Measurements from ENCODE around the gene CLN5. TPM values are rescaled to one million over a fixed set of nuclear protein-coding genes. Genes with fewer than 3 reads are reported as not detected.

Gene CLN5
- total and polyA plus RNA-seq, 12 donors: 16.7 to 46.9 (median 37.1) TPM

DNA sequence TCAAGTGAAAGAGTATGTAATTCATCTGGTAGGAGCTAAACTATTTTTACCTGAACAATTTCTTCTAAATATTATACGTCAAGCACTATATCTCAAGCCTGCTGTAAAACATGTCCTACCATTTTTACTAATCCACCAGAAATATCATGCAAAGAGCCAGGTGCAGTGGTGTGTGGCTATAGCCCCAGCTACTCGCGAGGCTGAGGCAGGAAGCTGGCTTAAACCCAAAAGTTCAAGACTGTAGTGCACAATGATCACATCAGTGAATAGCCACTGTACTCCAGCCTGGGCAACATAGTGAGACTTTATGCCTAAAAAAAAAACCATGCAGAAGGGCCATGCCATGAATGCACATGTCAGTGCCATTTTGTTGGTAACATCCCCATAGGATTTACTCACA is 20.7 kb upstream of the CLN5 start:
- no peaks in the 10 kb centered on the region for H3K36me3 ChIP-seq (replicated peaks in 1 of 2)
- 59 to 79% (median 69%) methylated on average over 3 of the region's 3 CpGs for WGBS, 4 donors
- H3K27ac ChIP-seq: no peak overlapping the region
- TF ChIP-seq, protein P1, sequence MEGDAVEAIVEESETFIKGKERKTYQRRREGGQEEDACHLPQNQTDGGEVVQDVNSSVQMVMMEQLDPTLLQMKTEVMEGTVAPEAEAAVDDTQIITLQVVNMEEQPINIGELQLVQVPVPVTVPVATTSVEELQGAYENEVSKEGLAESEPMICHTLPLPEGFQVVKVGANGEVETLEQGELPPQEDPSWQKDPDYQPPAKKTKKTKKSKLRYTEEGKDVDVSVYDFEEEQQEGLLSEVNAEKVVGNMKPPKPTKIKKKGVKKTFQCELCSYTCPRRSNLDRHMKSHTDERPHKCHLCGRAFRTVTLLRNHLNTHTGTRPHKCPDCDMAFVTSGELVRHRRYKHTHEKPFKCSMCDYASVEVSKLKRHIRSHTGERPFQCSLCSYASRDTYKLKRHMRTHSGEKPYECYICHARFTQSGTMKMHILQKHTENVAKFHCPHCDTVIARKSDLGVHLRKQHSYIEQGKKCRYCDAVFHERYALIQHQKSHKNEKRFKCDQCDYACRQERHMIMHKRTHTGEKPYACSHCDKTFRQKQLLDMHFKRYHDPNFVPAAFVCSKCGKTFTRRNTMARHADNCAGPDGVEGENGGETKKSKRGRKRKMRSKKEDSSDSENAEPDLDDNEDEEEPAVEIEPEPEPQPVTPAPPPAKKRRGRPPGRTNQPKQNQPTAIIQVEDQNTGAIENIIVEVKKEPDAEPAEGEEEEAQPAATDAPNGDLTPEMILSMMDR (IDR thresholded peaks at IDR 0.05): no peak
- no peak for TF ChIP-seq POLR2A (IDR thresholded peaks at IDR 0.05)
- H3K4me1 ChIP-seq (replicated peaks in 1 of 2): peaks cover 0 to under 1% of the 10 kb centered on the region in 2 donors
- H3K9me3 ChIP-seq (replicated peaks in 1 of 3): no peaks in the 10 kb centered on the region
- H3K4me3 ChIP-seq: no peak overlapping the region
- no peak for DNase-seq
- intact Hi-C loops (cut with DNase I): loop anchor here in 1 of 2 donors (10.0 kb wide), 1 partner anchor 1096 kb away; no protein-coding TSS in a partner anchor
- no peaks in the 10 kb centered on the region for H3K27me3 ChIP-seq

DNA sequence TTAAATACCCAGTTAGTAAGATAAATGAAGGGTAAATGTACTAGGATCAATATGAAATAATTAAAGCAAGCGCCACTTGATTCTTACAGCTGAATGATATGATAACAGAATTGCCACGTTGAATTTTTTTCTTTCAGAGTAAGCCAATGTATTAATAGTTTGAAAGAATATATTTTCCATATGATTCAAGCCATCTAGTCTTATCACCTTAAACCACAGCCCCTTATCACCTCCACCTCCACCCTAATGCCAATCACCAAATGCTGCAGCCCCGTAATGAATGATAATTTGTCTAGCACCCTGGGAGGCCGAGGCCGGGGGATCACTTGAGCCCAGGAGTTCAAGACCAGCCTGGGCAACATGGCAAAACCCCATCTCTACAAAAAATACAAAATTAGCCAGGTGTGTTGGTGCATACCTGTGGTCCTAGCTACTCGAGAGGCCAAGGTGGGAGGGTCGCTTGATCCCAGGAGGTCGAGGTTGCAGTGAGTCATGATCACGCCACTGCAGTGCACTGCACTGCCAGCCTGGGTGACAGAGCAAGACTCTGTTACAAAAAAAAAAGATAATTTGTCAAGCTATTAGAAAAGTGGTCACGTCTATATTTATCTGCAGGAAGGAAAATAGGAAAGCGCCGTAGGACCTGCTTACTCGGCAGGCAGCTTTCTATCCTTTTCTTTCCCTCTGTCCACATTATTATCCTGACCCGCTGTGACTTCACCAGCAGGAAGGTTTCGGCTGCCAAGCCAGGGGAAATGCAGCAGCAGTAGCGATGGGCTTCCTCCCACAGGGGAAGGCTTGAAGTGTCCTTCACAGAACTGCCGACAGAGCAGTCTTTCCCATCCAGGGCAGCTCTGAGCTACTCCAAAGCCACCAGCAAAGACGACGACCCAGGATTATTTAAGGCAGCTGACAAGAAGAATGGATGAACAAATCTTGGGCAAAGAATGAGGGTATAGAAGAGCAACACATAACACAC is 19.7 kb upstream of the CLN5 start:
- WGBS, 4 donors: 24 to 32% (median 30%) methylated on average over 19 of the region's 19 CpGs
- no peaks in the 10 kb centered on the region for H3K4me1 ChIP-seq (replicated peaks in 1 of 2)
- peak in 5 of 7 donors; percentile 23 to 48 (median 30) for DNase-seq
- no peak overlapping the region for H3K4me3 ChIP-seq
- no peaks in the 10 kb centered on the region for H3K27me3 ChIP-seq
- no peak overlapping the region for H3K27ac ChIP-seq
- no peaks in the 10 kb centered on the region for H3K36me3 ChIP-seq (replicated peaks in 1 of 2)
- H3K9me3 ChIP-seq (replicated peaks in 1 of 3): no peaks in the 10 kb centered on the region
- TF ChIP-seq POLR2A (IDR thresholded peaks at IDR 0.05): no peak
- TF ChIP-seq, protein P1 (IDR thresholded peaks at IDR 0.05): no peak
- intact Hi-C loops (cut with DNase I): loop anchor here in 1 of 2 donors (10.0 kb wide), 1 partner anchor 1097 kb away; no protein-coding TSS in a partner anchor

DNA sequence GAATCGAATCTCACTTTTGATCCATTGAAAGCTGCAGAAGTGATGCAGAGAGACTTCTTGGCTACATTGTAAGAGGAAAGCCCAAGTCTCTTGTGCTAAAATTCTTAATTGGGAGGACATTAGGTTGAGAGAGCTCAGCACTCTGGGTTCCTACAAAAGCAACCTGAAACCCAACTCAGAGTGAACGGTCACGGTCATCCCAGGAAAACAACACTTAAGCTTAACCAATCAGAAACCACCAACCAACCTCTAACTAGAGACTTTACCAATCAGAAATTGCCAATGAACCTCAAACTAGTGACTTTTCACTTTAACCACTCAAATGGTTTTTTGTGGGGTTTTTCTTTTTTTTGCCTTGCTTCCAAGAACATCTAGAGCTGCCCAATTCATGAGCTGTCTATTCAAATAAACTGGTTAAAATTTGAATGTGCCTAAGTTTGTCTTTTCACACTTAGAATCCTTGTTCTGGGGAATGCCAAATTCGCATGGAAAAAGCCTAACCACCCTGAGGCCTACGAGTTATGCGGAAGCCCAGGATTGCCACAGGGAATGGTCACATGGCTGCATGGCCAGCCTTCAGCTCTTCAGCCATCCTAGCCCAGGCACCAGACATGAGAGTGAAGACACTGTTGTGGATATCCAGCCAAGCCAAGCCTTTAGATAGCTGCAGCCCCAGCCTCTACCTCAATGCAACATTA is 17.8 kb upstream of the CLN5 start:
- no peak overlapping the region for H3K27ac ChIP-seq
- WGBS, 4 donors: 85 to 97% (median 94%) methylated on average over 6 of the region's 6 CpGs
- intact Hi-C loops (cut with DNase I): loop anchor here in 1 of 2 donors (10.0 kb wide), 1 partner anchor 1099 kb away; no protein-coding TSS in a partner anchor
- H3K27me3 ChIP-seq: no peaks in the 10 kb centered on the region
- H3K36me3 ChIP-seq (replicated peaks in 1 of 2): no peaks in the 10 kb centered on the region
- no peaks in the 10 kb centered on the region for H3K9me3 ChIP-seq (replicated peaks in 1 of 3)
- no peak for DNase-seq
- no peaks in the 10 kb centered on the region for H3K4me1 ChIP-seq (replicated peaks in 1 of 2)
- H3K4me3 ChIP-seq: no peak overlapping the region
- no peak for TF ChIP-seq POLR2A (IDR thresholded peaks at IDR 0.05)
- TF ChIP-seq, protein P1 (IDR thresholded peaks at IDR 0.05): no peak

DNA sequence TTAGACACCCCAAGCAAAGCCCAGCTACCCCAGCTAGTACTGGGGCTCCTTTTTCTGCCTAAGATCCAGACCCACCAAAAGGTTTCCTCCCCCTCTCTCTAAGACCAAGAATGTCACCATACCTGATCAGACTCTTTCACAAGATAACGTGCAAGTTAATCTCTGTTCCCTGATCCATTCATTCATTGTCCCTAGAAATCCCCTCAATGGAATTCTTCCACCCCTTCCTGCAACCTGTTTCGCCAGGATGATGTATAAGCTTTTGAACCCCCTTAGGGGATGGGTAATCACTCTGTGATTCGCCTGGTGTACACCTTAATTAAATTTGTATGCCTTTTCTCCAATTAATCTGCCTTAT is 17.3 kb upstream of the CLN5 start:
- no peaks in the 10 kb centered on the region for H3K36me3 ChIP-seq (replicated peaks in 1 of 2)
- H3K27ac ChIP-seq: no peak overlapping the region
- WGBS, 4 donors: 82 to 92% (median 84%) methylated on average over 3 of the region's 3 CpGs
- H3K4me3 ChIP-seq: no peak overlapping the region
- no peaks in the 10 kb centered on the region for H3K27me3 ChIP-seq
- no peaks in the 10 kb centered on the region for H3K9me3 ChIP-seq (replicated peaks in 1 of 3)
- DNase-seq: no peak
- H3K4me1 ChIP-seq (replicated peaks in 1 of 2): no peaks in the 10 kb centered on the region
- intact Hi-C loops (cut with DNase I): loop anchor here in 1 of 2 donors (10.0 kb wide), 1 partner anchor 1100 kb away; no protein-coding TSS in a partner anchor
- TF ChIP-seq, protein P1 (IDR thresholded peaks at IDR 0.05): no peak
- TF ChIP-seq POLR2A (IDR thresholded peaks at IDR 0.05): no peak

Data from adrenal gland (tissue), 12 donors.